ENCODE data around the gene PRADC1. TPM values are rescaled to one million over a fixed set of nuclear protein-coding genes. Genes with fewer than 3 reads are reported as not detected.

PRADC1 gene
- total and polyA plus RNA-seq, 9 of the 15 experiments (the other 6 are each of a cell fraction or from before 2014, with no cell fraction given): 7.3 to 47.4 (median 34.2) TPM

DNA sequence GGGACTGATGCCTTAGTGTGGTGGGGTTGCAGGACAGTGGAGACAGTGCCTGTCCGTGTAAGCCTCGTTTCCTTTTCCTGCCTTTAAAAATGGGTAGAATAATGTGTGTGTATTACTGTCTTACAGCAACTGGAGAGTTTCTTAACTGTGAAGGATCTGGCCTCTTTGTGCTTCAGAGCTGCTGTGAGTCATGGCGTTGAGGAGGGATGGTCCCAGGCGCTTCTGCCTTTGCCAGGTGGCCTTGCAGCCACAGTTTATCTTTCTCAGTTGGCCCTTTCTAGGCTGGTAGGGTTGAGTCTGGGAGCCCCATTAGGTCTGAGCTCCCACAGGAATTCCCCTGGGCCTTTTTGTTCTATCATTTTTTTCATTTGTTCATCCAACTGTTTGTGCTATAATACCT, 9.2 kb downstream of the PRADC1 start (continued):
- TF ChIP-seq RREB1 (CRISPR knock-in tag; IDR thresholded peaks at IDR 0.05) (no peak), WHSC1 (IDR thresholded peaks at IDR 0.05; ENCODE audit: low read length) (no peak), GTF2E2 (tag; IDR thresholded peaks at IDR 0.05) (no peak), ADNP (tag; IDR thresholded peaks at IDR 0.05) (no peak), MGA (IDR thresholded peaks at IDR 0.05) (no peak)
- TF ChIP-seq, protein P1, sequence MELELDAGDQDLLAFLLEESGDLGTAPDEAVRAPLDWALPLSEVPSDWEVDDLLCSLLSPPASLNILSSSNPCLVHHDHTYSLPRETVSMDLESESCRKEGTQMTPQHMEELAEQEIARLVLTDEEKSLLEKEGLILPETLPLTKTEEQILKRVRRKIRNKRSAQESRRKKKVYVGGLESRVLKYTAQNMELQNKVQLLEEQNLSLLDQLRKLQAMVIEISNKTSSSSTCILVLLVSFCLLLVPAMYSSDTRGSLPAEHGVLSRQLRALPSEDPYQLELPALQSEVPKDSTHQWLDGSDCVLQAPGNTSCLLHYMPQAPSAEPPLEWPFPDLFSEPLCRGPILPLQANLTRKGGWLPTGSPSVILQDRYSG (tag; conservative IDR thresholded peaks at IDR 0.05; ENCODE audit: low read depth): no peak

Measured in K562 (cell line).